Measurements from ENCODE around the gene SLC35F3. TPM values are rescaled to one million over a fixed set of nuclear protein-coding genes. Genes with fewer than 3 reads are reported as not detected.

SLC35F3 gene
- total RNA-seq, 2 donors from 2014 or later: not detected

DNA sequence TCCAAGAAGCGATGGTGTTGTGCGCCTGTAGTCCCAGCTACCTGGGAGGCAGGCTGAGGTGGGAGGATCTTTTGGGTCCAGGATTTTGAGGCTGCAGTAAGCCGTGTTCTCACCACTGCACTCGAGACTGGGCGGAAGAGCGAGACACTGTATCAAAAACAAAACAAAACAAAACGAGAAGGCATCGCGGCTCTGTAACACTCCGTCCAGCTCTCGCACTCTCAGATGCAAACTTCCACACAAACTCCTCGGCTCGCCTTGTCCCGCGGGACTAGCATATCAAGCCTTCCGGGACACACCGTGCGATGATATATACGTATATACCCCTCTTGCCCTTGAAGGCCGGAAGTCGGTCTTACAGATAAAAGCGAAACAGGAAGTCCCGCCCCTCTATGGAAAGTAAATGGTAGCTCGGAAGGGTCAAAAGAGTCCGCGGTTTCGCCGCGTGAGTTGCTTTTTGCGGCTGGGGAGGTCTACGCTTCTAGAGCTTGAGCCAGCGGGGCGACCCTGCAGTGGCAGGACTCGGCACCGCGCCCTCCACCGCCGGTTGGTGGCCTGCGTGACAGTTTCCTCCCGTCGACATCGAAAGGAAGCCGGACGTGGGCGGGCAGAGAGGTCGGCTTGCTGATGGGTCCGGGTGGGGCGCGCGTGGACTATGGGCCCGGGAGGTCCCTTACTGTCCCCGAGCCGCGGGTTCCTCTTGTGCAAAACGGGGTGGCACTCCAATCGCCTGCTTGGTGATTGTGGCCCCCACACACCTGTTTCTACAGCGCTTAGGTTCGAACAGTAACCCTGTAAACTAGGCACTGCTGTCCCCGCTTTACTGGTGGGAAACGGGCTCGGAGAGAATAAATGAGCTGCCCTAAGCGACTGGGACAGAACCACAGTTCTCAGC is 468.8 kb downstream of the SLC35F3 start, which contains the start of gene COA6:
TSS of gene COA6 (plus strand) at position 393 of the 895 bp plus-strand sequence. CDS start at position 404, 11 bp downstream.
- peak within 1 kb of the TSS; percentile 75 to 91 for H3K4me3 ChIP-seq
- TF ChIP-seq, protein P1, sequence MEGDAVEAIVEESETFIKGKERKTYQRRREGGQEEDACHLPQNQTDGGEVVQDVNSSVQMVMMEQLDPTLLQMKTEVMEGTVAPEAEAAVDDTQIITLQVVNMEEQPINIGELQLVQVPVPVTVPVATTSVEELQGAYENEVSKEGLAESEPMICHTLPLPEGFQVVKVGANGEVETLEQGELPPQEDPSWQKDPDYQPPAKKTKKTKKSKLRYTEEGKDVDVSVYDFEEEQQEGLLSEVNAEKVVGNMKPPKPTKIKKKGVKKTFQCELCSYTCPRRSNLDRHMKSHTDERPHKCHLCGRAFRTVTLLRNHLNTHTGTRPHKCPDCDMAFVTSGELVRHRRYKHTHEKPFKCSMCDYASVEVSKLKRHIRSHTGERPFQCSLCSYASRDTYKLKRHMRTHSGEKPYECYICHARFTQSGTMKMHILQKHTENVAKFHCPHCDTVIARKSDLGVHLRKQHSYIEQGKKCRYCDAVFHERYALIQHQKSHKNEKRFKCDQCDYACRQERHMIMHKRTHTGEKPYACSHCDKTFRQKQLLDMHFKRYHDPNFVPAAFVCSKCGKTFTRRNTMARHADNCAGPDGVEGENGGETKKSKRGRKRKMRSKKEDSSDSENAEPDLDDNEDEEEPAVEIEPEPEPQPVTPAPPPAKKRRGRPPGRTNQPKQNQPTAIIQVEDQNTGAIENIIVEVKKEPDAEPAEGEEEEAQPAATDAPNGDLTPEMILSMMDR (IDR thresholded peaks at IDR 0.05): no peak
- H3K9me3 ChIP-seq: no peaks in the 10 kb centered on the region
- peak within 1 kb of the TSS; percentile 94 to 98 for H3K27ac ChIP-seq
- peaks cover 20% of the 10 kb centered on the region for H3K36me3 ChIP-seq
- H3K27me3 ChIP-seq: no peaks in the 10 kb centered on the region
- peaks cover 0 to 9% of the 10 kb centered on the region in 2 donors for H3K4me1 ChIP-seq
- peak; percentile 92 for DNase-seq (ENCODE audit: low spot score)

DNA sequence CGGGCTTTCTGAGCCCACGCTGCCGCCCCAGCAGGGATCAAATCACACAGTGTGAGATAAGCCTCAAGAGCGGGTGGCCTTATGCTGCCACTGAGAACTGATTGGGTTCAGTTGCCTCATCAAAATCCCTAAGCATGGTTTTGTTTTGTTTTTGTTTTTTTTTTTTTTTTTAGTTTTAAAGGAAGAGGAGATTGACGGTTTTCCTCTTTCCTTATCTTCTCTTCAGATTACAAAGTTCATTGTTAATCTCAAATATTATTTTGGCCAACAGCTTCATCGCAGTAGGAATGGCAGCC is 469.4 kb downstream of the SLC35F3 start:
- Histone ChIP-seq H3K9me3 (no peaks in the 10 kb centered on the region), H3K27ac (peak overlapping the region; percentile 94 to 98), H3K36me3 (peaks cover 22% of the 10 kb centered on the region), H3K4me1 (peaks cover 0 to 9% of the 10 kb centered on the region in 2 donors), H3K27me3 (no peaks in the 10 kb centered on the region), H3K4me3 (peak overlapping the region; percentile 75 to 91)
- TF ChIP-seq, protein P1 (IDR thresholded peaks at IDR 0.05): no peak
- DNase-seq (ENCODE audit: low spot score): no peak

Small RNA genes within 50 kb of the gene (microRNA-seq; reads per million reads assigned to microRNA genes)
- 0 reads per million in 2 donors for gene MIR4671 (ENCODE audit: borderline number of aligned reads in 2 of 2, borderline replicate concordance in 1 of 2)

Measured in right atrium auricular region (tissue), 2 donors.